SJSA1 (cell line): ENCODE measurements around the gene CELSR1. TPM values are rescaled to one million over a fixed set of nuclear protein-coding genes. Genes with fewer than 3 reads are reported as not detected.
A peak's percentile ranks its signal among the peaks of the same experiment; 100 is the strongest.

Experiments
- DNase-seq, 2 experiments: peaks; one replicate each; pipeline ENCODE4 v3.0.0-alpha.2; 2015 to 2020; ENCODE audit warnings: low spot score in 2 of 2, low read depth in 1 of 2
- H3K27ac ChIP-seq: fragments of 250-450 bp; sonication (Bioruptor Pico); 2 replicates; pipeline ENCODE4 v1.5.1; 2020; ENCODE audit warnings: mild to moderate bottlenecking, moderate library complexity
- H3K27me3 ChIP-seq: fragments of 250-450 bp; sonication (Bioruptor Pico); replicated peaks from 2 replicates; pipeline ENCODE4 v1.5.1; 2020; ENCODE audit warnings: mild to moderate bottlenecking, moderate library complexity
- H3K36me3 ChIP-seq: fragments of 250-450 bp; sonication (Bioruptor Pico); 2 replicates; pipeline ENCODE4 v1.5.1; 2020; ENCODE audit warnings: mild to moderate bottlenecking
- H3K4me1 ChIP-seq: fragments of 250-450 bp; sonication (Bioruptor Pico); replicated peaks from 2 replicates; pipeline ENCODE4 v1.6.1; 2021; ENCODE audit warnings: mild to moderate bottlenecking
- H3K4me3 ChIP-seq: fragments of 250-450 bp; sonication (Bioruptor Pico); 2 replicates; pipeline ENCODE4 v1.5.1; 2020; ENCODE audit warnings: mild to moderate bottlenecking
- H3K9me3 ChIP-seq: fragments of 250-450 bp; sonication (Bioruptor Pico); replicated peaks from 2 replicates; pipeline ENCODE4 v1.5.1; 2020; ENCODE audit warnings: mild to moderate bottlenecking
- total RNA-seq: library from RNA; depleted of rRNA; stranded (reverse); fragments of >200 nt; shearing (Covaris generic); gene quantifications from 2 replicates; pipeline ENCODE4 v1.2.3, GENCODE V29; 2014

CELSR1 gene
- total RNA-seq, 1 experiment from 2014 or later, result 1.1 TPM

DNA sequence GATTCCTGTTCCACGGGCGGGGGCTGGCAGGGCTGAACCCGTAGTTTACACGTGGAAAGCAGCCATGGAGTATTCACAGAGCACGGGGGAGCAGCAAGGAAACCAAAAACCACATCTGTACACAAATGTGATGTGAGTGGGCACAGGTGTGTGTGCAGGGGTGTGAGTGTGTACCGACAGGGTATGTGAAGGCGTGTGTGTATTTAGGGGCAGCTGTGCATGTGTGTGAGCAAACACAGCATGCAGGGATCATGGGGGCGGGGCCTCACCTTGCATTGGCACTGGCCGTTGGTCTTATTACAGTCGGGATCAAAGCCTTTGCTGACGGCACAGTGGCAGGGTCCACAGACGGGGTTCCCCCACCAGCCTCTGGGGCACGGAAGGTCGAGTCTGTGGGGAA is 143.5 kb downstream of the CELSR1 start:
- no peaks in the 10 kb centered on the region for H3K9me3 ChIP-seq
- no peak overlapping the region for H3K27ac ChIP-seq
- no peaks in the 10 kb centered on the region for H3K36me3 ChIP-seq
- H3K27me3 ChIP-seq, result no peaks in the 10 kb centered on the region
- peaks cover 14% of the 10 kb centered on the region for H3K4me1 ChIP-seq
- no peak for DNase-seq
- no peak overlapping the region for H3K4me3 ChIP-seq

DNA sequence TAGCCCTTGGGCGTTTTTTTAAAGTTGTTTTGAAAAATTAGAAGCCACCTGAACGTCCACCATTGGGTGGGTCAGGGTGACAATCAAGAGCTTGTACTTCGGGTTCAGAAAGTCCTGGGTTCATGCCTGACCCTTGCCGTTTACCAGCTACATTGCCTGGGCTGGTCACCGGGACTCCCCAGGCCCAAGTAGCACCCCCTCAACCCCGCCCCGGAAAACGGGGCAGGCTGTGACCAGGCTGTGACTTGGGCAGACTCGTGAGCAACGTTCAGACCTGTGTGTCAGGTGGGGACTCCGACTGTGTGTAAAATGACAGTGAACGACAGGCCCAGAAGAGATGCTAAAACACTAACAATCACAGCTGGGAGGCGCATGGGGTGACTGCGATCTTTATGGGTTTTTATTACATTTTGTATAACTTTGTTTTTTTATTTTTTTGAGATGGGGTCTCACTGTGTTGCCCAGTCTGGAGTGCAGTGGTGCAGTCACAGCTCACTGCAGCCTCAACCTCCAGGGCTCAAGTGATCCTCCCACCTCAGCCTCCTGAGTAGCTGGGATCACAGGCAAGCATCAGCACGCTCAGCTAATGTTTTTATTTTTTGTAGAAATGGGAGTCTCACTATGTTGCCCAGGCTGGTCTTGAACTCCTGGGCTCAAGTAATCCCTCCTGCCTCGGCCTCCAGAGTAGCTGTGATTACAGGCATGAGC is 145.1 kb downstream of the CELSR1 start:
- Histone ChIP-seq H3K36me3 (no peaks in the 10 kb centered on the region), H3K9me3 (no peaks in the 10 kb centered on the region), H3K4me1 (peaks cover 14% of the 10 kb centered on the region), H3K4me3 (no peak overlapping the region), H3K27me3 (no peaks in the 10 kb centered on the region), H3K27ac (no peak overlapping the region)
- DNase-seq, result no peak

DNA sequence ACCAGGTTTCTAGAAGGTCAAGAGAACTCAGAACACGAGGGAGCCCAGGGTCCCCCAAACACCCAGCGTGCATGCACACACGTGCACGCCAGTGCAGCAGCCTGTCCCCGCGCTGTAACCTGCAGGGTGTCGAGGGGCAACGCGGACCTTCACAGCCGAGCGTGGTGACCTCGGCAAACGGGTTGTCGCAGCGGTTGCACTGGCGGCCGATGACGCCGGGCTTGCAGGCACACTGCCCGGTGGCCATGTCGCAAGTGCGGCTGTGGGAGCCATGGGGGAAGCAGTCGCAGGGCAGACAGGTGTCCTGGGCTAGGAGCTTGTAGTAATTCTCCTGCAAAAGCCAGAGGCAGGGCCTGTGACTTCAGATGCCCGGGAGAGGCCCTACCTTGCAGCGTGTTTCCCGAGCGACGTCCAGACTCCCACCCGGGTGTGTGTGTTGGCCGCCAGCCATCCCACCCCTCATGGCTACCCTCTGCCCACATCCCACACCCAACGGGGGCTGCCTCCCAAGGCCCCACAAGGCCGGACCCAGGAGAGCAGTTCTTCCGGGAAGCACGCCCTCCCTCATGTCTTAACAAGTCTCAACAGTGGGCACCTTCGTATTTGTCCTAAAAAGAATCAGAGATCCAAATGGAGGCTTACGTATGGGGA is 145.8 kb downstream of the CELSR1 start:
- H3K4me3 ChIP-seq, result no peak overlapping the region
- peaks cover 14% of the 10 kb centered on the region for H3K4me1 ChIP-seq
- no peak overlapping the region for H3K27ac ChIP-seq
- no peaks in the 10 kb centered on the region for H3K27me3 ChIP-seq
- no peak for DNase-seq
- H3K9me3 ChIP-seq, result no peaks in the 10 kb centered on the region
- H3K36me3 ChIP-seq, result no peaks in the 10 kb centered on the region

DNA sequence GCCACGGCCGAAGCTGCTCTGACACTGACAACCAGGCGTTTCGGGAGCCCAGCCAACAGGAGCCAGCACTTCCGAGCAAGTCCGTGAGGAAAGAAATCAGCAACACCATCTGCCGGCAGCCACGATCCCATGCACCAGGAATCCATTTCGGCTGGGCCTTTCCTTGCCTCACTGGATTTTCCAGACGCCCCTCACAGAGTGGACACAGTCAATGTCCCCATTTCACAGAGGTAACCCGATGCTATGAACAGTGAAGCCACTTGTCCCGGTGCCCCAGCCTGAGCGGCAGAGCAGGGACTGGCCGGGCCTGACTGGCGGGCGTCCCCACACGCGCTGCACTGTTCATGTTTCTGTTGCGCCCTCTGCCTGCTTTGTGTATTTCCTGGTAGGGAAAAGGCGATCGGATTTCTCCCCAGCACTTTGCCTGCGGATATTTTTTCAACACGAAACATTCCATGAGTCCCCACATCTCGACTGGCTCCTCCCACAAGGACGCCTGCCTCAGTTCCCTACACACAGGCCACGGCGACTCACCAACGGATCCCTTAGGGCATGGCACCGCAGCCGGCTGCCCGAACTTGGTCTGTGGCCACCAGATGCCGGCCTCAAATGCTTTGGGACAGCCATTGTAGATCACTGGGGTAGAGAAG is 146.6 kb downstream of the CELSR1 start:
- Histone ChIP-seq H3K4me3 (peak overlapping the region; percentile 18; the same call in 1 of the 2 replicates), H3K4me1 (peaks cover 14% of the 10 kb centered on the region), H3K36me3 (no peaks in the 10 kb centered on the region), H3K27ac (no peak overlapping the region), H3K27me3 (no peaks in the 10 kb centered on the region), H3K9me3 (no peaks in the 10 kb centered on the region)
- DNase-seq, result peak; percentile 62 to 63

DNA sequence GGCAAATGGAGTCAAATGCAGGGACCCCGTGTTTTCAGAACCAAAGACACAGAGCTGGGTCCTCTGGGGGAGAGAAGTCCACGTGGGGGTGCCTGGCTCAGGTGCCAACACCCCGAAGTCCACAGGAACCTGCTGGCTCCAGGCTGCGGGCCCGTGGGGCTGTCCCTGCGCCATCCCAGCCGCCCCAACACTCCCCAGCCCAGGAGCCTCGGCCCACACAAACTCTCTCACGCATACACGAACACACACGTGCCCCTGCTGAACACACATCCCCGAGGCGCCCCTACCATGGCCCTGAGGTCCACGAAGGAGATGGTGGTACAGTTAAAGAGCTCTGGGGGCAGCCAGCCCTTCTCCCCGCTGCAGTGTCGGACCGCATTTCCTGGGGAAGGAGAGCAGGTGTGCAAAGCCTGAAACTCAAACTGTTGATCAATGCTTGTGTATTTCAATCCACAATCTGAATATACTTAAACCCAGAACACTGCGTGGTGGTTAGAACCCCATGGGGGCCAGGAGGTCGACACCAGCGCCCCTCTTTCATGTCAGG is 147.2 kb downstream of the CELSR1 start:
- Histone ChIP-seq H3K27ac (no peak overlapping the region), H3K4me3 (no peak overlapping the region)
- no peak for DNase-seq

DNA sequence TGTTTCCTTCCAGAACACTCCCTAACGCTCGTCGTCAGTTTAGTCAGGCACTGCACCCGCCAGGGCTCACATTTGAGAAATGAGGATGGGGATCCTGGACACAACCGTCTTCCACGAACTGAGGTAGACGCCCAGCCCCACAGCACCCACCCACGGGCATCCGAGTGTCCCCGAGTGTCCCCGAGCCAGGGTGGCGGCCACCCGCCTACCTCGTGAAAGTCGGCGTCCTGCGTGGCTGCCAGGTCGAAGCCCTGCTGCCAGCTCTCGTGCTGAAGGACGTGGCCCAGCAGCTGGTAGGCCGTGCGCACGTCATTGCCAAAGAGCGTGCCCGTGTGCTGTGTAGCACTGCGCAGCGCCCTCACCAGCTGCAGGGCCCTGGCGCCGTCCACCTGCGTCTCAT is 148.3 kb downstream of the CELSR1 start:
- no peak overlapping the region for H3K4me3 ChIP-seq
- H3K27me3 ChIP-seq, result no peaks in the 10 kb centered on the region
- no peaks in the 10 kb centered on the region for H3K9me3 ChIP-seq
- peaks cover 14% of the 10 kb centered on the region for H3K4me1 ChIP-seq
- no peaks in the 10 kb centered on the region for H3K36me3 ChIP-seq
- no peak for DNase-seq
- H3K27ac ChIP-seq, result no peak overlapping the region

More for the DNA sequence above, 147.2 kb downstream of the CELSR1 start:
- H3K9me3 ChIP-seq, result no peaks in the 10 kb centered on the region
- no peaks in the 10 kb centered on the region for H3K36me3 ChIP-seq
- H3K27me3 ChIP-seq, result no peaks in the 10 kb centered on the region
- peaks cover 14% of the 10 kb centered on the region for H3K4me1 ChIP-seq

DNA sequence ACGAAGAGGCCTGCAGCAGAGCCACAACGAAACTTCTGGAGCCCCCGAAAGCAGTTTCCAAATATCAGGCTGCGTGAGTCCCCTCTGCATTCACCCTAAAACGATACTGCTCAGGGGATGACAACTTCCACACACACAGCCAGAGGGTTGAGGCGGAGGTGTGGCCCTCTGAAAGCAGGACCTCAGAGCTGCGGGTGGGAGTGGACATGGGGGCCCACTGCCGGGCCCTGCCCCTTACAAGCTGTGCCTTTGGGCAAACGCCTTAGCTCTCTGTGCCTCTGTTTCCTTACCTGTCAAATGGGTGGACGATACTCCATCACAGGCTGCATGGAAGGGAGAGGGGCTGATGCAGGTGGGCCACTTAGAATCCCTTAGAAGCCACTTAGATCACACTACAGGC is 148.8 kb downstream of the CELSR1 start:
- H3K4me1 ChIP-seq, result peaks cover 14% of the 10 kb centered on the region
- no peaks in the 10 kb centered on the region for H3K27me3 ChIP-seq
- H3K9me3 ChIP-seq, result no peaks in the 10 kb centered on the region
- H3K27ac ChIP-seq, result no peak overlapping the region
- H3K36me3 ChIP-seq, result no peaks in the 10 kb centered on the region
- DNase-seq, result no peak
- H3K4me3 ChIP-seq, result no peak overlapping the region

DNA sequence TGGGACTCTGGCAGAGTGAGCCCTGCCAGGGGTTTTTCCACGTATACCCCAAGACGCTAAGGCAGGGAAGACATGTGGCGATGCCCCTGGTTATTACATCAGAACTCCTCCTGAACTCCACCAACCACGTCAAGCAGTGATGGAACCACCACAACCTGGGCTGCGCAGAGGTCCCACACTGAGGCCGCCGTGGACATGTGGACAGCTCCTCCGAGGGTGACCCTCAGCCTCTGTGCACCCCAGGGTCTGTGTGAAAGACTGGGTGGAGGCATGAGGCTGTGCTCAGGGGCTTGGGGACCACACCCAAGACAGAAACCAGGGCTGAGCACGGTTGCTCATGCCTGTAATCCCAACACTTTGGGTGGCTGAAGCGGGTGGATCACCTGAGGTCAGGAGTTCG is 149.7 kb downstream of the CELSR1 start:
- Histone ChIP-seq H3K27ac (no peak overlapping the region), H3K4me1 (peaks cover 14% of the 10 kb centered on the region), H3K36me3 (no peaks in the 10 kb centered on the region), H3K4me3 (no peak overlapping the region), H3K9me3 (no peaks in the 10 kb centered on the region), H3K27me3 (no peaks in the 10 kb centered on the region)
- no peak for DNase-seq

DNA sequence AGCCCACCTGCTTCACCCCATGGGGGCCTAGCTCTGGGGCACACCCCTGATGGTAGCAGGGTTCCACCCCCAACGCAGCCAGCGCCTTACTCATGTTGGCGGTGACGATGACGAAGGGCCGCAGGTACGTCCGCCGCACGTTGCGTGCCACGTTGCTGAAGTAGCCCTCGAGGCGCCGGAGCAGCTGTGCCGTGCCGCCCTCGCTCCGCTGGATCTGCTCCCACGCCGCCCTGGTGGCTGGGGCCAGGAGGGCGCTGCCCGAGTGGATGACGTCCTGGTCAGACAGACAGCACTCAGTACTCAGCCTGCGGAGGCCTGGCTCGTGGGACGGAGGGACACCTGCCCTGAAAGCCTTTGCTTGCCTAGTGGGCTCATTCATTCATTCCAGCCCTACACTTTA is 151.1 kb downstream of the CELSR1 start:
- Histone ChIP-seq H3K9me3 (no peaks in the 10 kb centered on the region), H3K27me3 (no peaks in the 10 kb centered on the region), H3K36me3 (no peaks in the 10 kb centered on the region), H3K4me3 (no peak overlapping the region), H3K27ac (no peak overlapping the region), H3K4me1 (peaks cover 12% of the 10 kb centered on the region)
- DNase-seq, result no peak

DNA sequence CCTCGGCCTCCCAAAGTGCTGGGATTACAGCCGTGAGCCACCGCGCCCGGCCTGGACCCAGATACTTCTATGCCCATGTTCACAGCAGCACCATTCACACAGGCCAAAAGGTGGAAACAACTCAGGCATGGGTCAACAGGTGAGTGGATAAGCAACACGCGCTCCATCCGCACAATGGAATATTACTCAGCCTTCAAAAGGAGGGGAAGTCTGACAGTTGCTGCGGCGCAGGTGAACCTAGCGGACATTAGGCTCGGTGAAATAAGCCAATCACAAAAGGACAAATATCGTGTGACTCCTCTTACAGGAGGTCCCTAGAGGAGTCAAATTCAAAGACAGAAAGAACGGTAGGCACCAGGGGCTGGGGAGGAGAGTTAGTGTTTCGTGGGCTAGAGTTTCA is 154.9 kb downstream of the CELSR1 start:
- Histone ChIP-seq H3K4me3 (no peak overlapping the region), H3K27me3 (no peaks in the 10 kb centered on the region), H3K4me1 (peaks cover 6% of the 10 kb centered on the region), H3K9me3 (no peaks in the 10 kb centered on the region), H3K36me3 (no peaks in the 10 kb centered on the region), H3K27ac (no peak overlapping the region)
- no peak for DNase-seq

DNA sequence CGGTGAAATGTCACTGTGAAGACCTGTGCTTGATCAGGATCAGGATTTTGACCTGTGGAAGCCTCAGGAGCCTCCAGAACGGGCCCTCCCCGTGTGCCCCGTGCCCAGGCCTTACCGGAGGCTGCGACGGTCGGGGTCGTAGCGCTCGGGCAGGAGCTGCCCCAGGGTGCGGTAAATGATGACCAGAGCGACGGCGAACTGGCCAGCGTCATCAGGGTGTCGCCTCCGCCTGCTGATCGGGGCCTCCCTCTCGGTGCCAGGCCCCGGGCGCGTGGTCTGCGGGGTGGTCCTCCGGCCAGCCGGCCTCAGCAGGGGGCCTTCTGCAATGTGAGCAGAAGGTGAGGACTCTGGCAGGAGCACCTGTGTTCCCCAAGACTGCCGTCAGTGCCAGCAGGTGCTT is 155.7 kb downstream of the CELSR1 start:
- Histone ChIP-seq H3K27me3 (no peaks in the 10 kb centered on the region), H3K9me3 (no peaks in the 10 kb centered on the region), H3K4me1 (peaks cover 8% of the 10 kb centered on the region), H3K27ac (no peak overlapping the region), H3K36me3 (no peaks in the 10 kb centered on the region), H3K4me3 (no peak overlapping the region)
- no peak for DNase-seq

DNA sequence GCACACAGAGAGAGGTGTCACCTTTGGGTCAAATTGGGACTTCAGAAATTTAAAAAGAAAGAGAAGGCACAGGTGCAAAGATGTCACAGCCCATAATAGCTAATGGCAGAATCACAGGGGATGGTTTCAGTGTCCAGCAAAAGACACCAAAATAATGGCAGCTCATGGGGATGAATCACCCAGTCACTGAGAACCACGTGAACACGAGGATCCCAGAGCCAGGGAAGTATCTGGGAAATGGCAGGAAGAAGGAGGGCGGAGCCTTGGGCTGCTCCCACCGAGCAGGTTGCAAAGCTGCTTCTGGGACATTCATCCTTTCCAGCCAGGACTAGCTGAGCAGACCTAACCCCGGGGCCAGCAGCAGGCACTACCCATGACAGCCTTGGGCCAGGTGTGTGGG is 156.3 kb downstream of the CELSR1 start:
- no peak overlapping the region for H3K4me3 ChIP-seq
- no peak overlapping the region for H3K27ac ChIP-seq
- H3K36me3 ChIP-seq, result no peaks in the 10 kb centered on the region
- no peaks in the 10 kb centered on the region for H3K27me3 ChIP-seq
- DNase-seq, result no peak
- H3K4me1 ChIP-seq, result peaks cover 8% of the 10 kb centered on the region
- peaks cover 2% of the 10 kb centered on the region for H3K9me3 ChIP-seq

DNA sequence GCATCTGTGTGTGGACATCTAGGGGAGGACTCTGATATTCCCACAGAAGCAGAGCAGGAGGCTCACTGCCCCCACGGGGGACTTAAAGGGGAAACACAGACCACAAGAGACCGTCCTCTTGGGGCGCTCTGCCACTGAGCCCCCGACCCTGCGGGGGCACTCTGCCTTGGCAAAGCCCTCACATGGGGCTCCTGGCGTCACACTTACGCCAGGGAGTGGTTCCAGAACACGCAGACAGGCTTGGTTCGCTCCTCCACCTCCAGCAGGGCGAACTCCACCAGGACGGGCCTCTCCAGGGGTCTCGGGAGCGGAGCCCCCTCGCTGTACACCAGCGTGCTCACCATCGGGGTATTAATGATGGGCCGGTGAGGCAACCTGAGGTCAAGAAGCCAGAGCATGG is 156.8 kb downstream of the CELSR1 start:
- DNase-seq, result no peak
- Histone ChIP-seq H3K9me3 (peaks cover 8% of the 10 kb centered on the region), H3K4me1 (peaks cover 8% of the 10 kb centered on the region), H3K27me3 (no peaks in the 10 kb centered on the region), H3K27ac (no peak overlapping the region), H3K36me3 (no peaks in the 10 kb centered on the region), H3K4me3 (no peak overlapping the region)

DNA sequence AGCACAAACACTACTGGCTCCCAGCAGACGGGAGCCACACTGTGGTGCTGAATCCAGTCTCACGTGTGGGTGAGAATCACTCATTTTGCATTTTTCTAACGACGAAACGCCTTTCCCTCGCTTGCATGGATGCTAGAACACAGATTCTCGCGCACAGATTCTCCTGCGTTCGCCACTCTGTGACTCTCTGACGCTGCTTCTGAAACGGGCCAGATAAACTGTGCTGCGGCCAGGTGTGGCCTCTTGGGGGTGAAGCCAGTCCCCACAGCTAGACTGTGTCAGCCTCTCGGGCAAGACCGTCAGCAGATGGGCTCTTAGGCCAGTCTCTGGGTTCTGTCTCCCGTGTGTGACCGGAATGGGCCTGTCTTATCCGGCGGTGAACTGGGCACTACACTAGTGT is 157.4 kb downstream of the CELSR1 start:
- DNase-seq, result no peak
- Histone ChIP-seq H3K27ac (no peak overlapping the region), H3K27me3 (no peaks in the 10 kb centered on the region), H3K4me3 (no peak overlapping the region), H3K4me1 (peaks cover 8% of the 10 kb centered on the region), H3K36me3 (no peaks in the 10 kb centered on the region), H3K9me3 (peaks cover 11% of the 10 kb centered on the region)
